Choroid plexus epithelial cell (primary cell): ENCODE results near the gene UBR3.

Source experiments
- DNase-seq: peaks from one replicate; pipeline ENCODE4 v3.0.0-alpha.2; 2010; ENCODE audit warnings: low read depth
- H3K4me3 ChIP-seq: 2 replicates; pipeline ENCODE4 v1.5.1; 2011; ENCODE audit warnings: low read depth, mild to moderate bottlenecking, control low read depth, low read length, moderate library complexity
- CTCF ChIP-seq: conservative IDR thresholded peaks from 2 replicates; pipeline ENCODE4 v1.5.1; 2011; ENCODE audit warnings: low read depth, mild to moderate bottlenecking, control low read depth, inconsistent platforms, low read length, moderate library complexity

The UBR3 gene

GRCh38 chr2:169900686-169901085 lies 73.4 kb downstream of the UBR3 start:
- H3K4me3 ChIP-seq, result no peak overlapping the region
- no peak for DNase-seq
- TF ChIP-seq CTCF, result no peak

GRCh38 chr2:169906731-169907130 lies 79.5 kb downstream of the UBR3 start:
- no peak for TF ChIP-seq CTCF
- no peak for DNase-seq
- H3K4me3 ChIP-seq, result no peak overlapping the region

- no peak for DNase-seq
- TF ChIP-seq CTCF, result no peak
- H3K4me3 ChIP-seq, result no peak overlapping the region
Measured at GRCh38 chr2:169909376-169909775, 82.1 kb downstream of the UBR3 start.

GRCh38 chr2:169910109-169910799 lies 83.0 kb downstream of the UBR3 start:
- peak; percentile 32 for DNase-seq
- H3K4me3 ChIP-seq, result no peak overlapping the region
- TF ChIP-seq CTCF, result no peak

GRCh38 chr2:169911119-169911518 lies 83.9 kb downstream of the UBR3 start:
- no peak overlapping the region for H3K4me3 ChIP-seq
- DNase-seq, result no peak
- TF ChIP-seq CTCF, result no peak

GRCh38 chr2:169916623-169917022 lies 89.4 kb downstream of the UBR3 start:
- DNase-seq, result no peak
- H3K4me3 ChIP-seq, result no peak overlapping the region
- no peak for TF ChIP-seq CTCF

- TF ChIP-seq CTCF, result no peak
- no peak overlapping the region for H3K4me3 ChIP-seq
- no peak for DNase-seq
Measured at GRCh38 chr2:169923977-169924376, 96.7 kb downstream of the UBR3 start.
